ENCODE results near the gene IL1RL2.

IL1RL2 gene

DNA sequence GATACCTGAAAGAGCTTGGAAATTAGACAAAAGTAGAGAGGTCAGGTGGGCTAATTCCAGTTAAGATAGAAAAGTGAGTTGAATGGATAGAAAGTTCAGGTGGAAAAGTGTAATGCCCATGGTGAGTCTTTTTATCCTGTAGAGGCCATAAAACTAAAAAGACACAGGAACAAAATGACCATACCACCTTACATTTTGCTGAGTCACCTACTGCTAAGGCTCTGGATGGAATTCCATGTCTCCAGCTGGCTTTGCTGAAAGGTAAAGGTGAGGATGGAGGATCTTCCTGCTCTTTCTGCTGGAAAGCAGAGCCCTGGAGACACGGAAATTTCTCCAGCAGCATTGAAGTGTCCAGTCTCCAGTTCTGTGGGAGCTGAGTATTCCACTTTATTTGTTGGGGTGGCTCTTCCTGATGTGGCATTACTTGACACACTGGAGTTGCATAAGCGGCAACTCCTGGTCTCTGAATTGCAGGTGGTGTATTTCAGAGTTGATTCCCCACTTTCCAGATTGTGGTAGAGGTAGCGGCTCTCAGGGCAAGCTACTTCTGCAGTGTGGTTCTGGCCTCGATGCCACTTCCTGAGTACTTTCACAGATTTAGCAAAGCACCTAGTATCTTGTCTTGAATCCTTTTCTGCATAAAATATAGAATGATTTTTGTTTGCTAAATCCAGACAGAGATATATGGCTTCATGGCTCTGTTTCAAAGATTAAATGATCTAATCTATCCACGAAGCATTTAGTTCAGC is 10.7 kb downstream of the IL1RL2 start:
- DNase-seq, result no peak

DNA sequence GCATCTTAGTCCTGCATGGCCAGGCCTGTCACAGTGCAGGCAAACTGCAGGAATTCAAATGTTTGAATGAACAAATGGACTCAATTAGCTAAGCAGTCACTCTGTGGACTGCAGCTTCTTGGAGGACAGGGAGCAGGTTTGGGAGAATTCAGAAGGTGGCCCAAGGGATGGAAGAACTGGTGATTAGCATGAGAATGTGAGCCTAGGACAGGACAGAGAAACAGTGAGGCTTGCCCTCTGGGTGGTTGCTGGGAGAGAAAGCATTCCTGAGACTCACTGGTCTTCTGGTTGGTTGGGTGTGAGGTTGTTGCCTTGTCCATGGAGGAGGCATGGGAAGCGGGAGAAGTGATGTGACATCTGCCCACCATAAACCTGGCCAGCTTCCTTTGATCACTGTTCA is 13.7 kb downstream of the IL1RL2 start:
- no peak for DNase-seq

- no peak for DNase-seq
Measured at GRCh38 chr2:102204638-102205037, 17.8 kb downstream of the IL1RL2 start.

GRCh38 chr2:102206666-102207341 is 20.0 kb downstream of the IL1RL2 start:
- no peak for DNase-seq

DNA sequence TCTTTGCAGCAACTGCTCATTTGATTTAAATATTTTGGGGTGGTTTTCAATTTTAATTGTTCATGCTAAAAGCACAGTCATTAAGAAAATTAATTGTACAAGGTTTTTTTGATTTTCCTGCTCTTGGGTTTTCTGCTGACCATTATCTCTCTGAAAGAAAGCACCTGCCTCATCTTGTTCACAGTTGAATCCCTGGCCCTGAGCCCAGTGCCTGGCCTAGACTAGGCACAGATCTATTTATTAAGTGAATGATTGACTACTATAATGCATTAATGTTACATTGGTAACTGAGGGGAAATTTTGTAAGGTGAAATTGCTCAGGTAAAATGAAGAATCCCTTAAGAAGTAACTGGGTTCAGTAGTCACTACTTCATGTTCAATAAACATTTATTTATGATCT is 22.0 kb downstream of the IL1RL2 start:
- DNase-seq, result no peak

DNA sequence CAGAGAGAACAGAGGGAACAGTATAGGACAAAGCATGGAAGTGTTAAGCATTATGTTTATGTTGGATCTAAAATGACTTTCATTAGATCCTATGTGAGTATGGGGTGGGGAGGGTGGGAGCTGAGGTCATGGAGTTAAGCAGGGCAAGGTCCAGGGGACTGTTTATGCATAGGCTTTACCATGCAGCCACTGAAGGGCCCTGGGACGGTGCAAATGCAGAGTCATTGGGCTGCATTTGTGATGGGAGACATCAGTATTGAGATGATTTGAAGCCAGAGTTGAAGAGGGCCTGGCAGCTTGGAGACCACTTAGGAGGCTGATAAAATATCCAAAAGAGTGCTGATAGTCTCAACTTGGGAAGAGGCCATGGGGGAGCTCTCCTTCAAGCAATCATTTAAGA is 22.7 kb downstream of the IL1RL2 start:
- DNase-seq, result no peak

DNA sequence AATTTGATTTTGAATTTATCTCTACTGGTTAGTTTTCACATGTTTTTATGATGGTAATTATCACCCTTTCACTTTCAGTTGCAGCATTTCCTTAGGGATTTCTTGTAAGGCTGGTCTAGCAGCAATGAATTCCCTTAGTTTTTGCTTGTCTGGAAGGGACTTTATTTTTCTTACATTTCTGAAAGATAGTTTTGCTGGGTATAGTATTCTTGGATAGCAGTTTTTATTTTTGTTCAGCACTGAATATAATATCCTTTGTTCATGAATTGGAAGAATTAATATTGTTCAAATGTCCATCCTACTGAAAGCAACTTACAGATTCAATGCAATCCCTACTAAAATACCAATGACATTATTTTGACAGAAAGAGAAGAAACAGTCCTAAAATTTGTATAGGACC is 30.2 kb downstream of the IL1RL2 start:
- DNase-seq, result no peak

DNA sequence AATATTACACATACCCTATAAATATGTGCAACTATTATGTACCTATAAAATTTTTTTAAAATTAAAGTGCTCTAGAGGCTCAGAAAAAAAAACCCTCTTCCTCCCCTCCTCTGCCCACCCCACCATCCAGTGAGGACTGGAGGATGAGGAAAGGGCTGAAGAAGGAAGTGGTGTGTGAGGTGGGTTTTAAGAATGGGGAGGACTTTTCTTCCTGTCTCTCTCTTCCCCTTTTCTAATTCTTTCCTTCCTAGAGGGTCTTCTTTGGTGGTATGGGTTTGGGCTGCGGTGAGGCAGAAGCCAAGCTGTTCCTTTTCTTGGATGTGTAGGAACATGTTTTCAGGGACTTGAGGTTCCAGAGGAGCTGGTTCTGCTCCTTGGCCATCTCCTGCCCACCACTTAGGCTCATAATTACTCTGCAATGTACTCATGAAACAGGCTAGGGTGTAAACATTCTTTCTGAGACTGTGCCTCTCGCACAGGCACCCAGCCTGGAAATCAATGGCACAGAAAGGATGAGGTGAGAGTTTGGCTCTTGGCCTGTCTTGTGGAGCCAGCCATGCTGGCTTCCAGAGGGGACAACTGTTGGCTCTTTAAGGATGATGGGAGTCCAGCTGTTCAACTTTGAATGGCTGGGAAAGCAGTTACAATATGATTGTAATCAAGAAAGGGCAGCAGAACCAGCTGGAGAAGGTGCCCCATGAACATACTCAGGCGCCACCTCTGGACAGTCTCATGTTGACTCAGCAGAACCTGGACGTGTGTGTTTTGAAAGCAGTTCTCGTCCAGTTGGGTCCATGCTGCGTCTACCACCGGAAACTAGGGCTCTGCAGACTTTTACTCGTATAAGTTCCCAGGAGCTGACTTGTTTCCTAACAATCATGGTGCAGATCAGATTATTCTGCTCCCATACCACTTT is 38.3 kb downstream of the IL1RL2 start:
- no peak for DNase-seq

- no peak for DNase-seq
Measured at GRCh38 chr2:102226171-102226570, 39.3 kb downstream of the IL1RL2 start.

DNA sequence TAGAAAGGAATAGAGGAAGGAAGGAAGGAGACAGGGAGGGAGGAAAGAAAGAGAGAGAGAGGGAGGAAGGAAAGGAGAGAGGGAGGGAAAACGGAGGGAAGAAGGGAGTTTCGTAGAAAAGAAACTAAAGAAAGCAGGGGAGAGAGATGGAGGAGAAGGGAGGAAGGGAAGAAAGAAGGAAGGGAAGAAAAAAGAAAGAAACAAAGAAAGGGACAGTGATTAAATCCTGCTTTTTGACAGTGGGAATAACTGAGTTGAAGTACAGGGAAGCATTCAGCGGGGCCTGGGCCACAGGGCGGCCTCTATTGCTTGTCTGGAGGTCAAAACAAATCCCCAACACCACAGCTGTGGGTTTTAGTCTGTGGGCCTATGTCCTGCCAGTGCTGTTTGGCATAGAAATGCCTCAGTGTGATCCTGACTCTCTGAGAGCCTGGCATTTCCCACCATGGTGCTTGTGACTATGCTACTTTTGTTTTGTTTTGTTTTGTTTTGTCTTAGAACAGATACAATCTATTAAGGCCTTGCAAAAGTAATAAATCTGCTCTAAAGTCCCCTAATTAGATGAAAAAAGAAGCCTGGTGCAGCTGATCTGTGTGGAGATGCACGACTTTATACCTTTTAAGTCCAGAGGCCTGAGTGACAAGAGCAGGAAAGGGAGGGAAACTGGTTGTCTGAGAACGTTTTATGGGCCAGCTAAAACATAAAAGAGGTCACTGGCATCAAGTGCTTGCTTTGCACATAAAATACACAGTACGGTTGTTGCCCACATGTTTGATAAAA is 40.0 kb downstream of the IL1RL2 start:
- no peak for DNase-seq

DNA sequence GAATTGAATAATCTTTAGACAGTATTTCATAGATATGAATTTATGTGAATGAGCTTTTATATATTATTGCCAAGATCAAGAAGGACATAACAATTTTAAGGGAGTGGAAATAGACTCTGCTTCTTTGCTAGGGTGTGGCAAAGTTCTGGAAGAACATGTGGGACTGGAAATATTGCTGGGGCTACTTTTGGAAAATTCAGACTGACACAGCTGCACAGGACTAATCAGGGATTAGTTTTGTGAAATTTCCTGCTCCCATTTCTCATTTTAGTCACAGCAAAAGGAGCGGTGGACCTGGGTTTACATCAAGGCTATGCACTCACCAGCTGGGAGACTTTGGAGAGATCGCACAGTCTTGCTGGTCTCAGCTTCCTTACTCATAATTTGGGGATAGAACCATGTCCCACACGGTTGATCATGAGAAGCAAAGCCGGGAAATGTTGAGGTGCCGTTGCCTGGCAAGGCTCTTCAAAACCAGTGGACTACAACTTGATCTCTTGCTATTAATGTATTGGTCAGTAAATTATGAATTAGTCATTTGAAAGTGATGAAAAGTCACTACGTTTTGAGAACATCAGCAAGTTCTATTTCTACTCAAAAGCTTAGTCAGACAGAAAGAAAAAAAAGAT is 42.4 kb downstream of the IL1RL2 start:
- no peak for DNase-seq

GRCh38 chr2:102230410-102230909 is 43.6 kb downstream of the IL1RL2 start:
- DNase-seq, result no peak

DNA sequence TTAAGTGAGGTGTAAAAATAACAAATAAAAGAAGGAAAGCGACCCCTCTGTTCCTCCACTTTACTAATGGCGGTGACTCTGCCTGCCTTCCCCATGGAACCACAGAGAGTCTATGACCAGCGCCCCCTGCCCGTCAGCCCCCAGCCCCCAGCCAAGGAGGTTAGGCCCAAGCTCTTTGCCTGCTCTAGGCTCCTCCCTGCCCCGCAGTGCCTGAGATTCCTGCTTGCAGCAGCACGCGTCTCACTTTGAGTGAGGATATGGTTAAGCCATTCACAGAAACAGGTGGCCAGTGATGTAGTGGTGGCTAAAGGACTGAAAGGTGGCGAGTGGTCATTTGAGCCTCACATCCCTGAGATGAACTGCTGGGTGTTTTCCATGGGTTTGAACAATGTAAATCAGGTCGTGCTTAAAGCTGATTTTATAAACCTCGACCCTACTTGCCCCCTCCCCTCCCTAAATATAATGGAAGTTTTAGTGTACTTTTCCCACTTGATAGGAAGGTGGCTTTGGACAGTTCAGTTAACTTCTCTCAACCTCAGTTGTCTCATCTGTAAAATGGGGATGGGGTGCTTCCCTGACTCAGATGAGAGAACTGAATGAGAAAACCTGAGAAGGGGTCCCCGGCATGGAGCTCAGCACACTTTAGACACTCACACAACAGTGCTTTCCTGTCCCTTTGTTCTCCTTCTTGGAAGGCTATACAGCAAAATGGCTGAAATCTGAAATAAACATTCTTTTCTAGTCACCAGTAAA is 46.5 kb downstream of the IL1RL2 start:
- no peak for DNase-seq

DNA sequence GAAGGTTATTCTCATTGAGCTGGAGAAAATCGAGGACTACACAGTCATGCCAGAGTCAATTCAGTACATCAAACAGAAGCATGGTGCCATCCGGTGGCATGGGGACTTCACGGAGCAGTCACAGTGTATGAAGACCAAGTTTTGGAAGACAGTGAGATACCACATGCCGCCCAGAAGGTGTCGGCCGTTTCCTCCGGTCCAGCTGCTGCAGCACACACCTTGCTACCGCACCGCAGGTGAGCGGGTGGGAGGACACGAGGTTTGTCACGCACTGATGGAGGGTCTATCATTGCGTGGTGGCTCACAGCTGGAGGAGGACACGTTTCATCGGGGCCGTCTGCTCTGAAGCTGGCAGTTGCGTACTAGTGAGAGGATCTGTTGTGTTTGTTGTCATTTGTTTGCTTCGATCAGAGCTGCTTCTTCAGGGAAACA is 48.2 kb downstream of the IL1RL2 start:
- DNase-seq, result no peak

- DNase-seq, result no peak
Measured at GRCh38 chr2:102235491-102235890, 48.7 kb downstream of the IL1RL2 start.

GRCh38 chr2:102236132-102236531 is 49.3 kb downstream of the IL1RL2 start:
- DNase-seq, result no peak

DNA sequence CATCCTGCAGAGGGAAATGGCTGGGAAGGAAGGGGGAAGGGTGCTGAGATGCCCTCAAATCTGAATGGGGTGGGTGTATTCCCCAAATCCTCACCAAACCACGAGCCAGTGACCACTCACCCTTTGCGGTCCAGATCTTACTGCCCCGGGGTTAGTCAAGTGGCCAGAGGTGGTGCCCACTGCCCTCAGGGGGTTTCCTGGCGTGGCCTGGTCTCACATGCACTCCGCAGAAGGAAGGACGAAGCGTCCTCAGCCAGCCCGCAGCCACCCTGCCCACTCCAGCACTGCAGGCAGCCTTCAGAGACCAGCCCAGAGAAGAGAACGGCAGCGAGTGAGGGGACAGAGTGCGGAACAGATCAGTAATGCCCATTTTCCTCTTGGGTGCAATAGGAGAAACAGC is 50.4 kb downstream of the IL1RL2 start:
- DNase-seq, result no peak

- no peak for DNase-seq
Measured at GRCh38 chr2:102238039-102238756, 51.4 kb downstream of the IL1RL2 start.

- no peak for DNase-seq
Measured at GRCh38 chr2:102238778-102239177, 52.0 kb downstream of the IL1RL2 start.

DNA sequence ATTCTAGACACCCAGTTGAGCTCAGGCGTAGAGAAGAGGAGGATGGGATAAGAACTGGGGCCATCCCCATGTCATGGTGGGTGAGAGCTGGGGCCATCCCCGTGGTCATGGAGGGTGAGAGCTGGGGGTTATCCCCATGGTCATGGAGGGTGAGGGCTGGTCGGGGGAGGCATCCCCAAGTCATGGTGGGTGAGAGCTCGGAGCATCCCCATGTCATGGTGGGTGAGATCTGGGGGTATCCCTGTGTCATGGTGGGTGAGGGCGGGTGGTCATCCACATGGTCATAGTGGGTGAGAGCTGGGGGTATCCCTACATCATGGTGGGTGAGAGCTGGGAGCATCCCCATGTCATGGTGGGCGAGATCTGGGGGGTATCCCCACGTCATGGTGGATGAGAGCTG is 52.5 kb downstream of the IL1RL2 start:
- DNase-seq, result no peak

Measured in stimulated activated naive CD4-positive, alpha-beta T cell treated with Interleukin-2 at 50 U/mL for 16 hours (primary cell).